Immature natural killer cell (primary cell): ENCODE data around the gene CHCHD6. TPM values are rescaled to one million over a fixed set of nuclear protein-coding genes. Genes with fewer than 3 reads are reported as not detected.

Source experiments
- DNase-seq, 3 donors: peaks; one replicate each; pipeline ENCODE4 v3.0.0; 2022; ENCODE audit warnings: mixed read lengths in 1 of 3
- H3K27ac Mint-ChIP-seq, 6 donors: one replicate each; pipeline ENCODE4 v1.8.0; 2020; ENCODE audit warnings: mixed read lengths in 6 of 6, mild to moderate bottlenecking in 5 of 6, inconsistent platforms in 4 of 6, moderate library complexity in 3 of 6
- H3K27me3 Mint-ChIP-seq, 3 donors: one replicate each; pipeline ENCODE4 v1.8.0; 2020 to 2021; ENCODE audit warnings: low read depth in 3 of 3, mild to moderate bottlenecking in 3 of 3, mixed read lengths in 3 of 3, moderate library complexity in 3 of 3, inconsistent platforms in 1 of 3
- H3K36me3 Mint-ChIP-seq, 3 donors: one replicate each; pipeline ENCODE4 v1.8.0; 2020; ENCODE audit warnings: mixed read lengths in 3 of 3, inconsistent platforms in 2 of 3, mild to moderate bottlenecking in 2 of 3
- H3K4me1 Mint-ChIP-seq, 2 donors: one replicate each; pipeline ENCODE4 v1.8.0; 2020; ENCODE audit warnings: inconsistent platforms in 2 of 2, mild to moderate bottlenecking in 2 of 2, mixed read lengths in 2 of 2, moderate library complexity in 1 of 2
- H3K4me3 Mint-ChIP-seq, 5 donors: one replicate each; pipeline ENCODE4 v1.8.0; 2020; ENCODE audit warnings: mild to moderate bottlenecking in 5 of 5, mixed read lengths in 5 of 5, inconsistent platforms in 3 of 5, moderate library complexity in 3 of 5
- H3K9me3 Mint-ChIP-seq, 6 donors: one replicate each; pipeline ENCODE4 v1.8.0; 2020; ENCODE audit warnings: mild to moderate bottlenecking in 6 of 6, mixed read lengths in 6 of 6, inconsistent platforms in 4 of 6, moderate library complexity in 3 of 6
- polyA plus RNA-seq, 3 donors: library from polyadenylated mRNA; unstranded; fragments of 300-500 nt; fragmentation: Illumina TruSeq; gene quantifications; one replicate each; pipeline ENCODE4 v1.2.3, GENCODE V29; 2021

Gene CHCHD6
- polyA plus RNA-seq, 3 donors from 2014 or later = 9.7 to 12.9 (median 9.7) TPM

DNA sequence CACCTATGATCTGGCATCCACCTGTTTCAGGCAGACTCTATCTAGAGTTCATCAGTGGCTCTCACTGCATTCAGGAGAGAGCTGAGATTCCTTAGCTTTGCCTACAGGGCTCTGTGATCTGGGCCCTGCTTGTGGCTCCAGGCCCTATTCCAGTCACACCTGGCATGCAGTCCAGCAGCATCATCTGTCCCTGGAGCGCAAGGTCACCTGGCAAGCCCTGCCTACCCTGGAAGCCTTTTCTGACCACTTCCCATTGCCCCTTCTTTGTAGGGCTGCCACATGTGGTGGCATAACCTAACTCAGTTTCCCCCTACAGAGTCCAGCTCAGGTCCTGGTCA, 163.8 kb downstream of the CHCHD6 start:
- Mint-ChIP-seq H3K27me3 (peaks cover 3 to 15% (median 10%) of the 10 kb centered on the region in 3 donors), H3K4me1 (peaks cover 8 to 17% of the 10 kb centered on the region in 2 donors), H3K4me3 (no peak overlapping the region), H3K36me3 (peaks cover 5 to 20% (median 7%) of the 10 kb centered on the region in 3 donors), H3K27ac (no peak overlapping the region), H3K9me3 (peaks cover 0 to 10% (median 7%) of the 10 kb centered on the region in 6 donors)
- no peak for DNase-seq

DNA sequence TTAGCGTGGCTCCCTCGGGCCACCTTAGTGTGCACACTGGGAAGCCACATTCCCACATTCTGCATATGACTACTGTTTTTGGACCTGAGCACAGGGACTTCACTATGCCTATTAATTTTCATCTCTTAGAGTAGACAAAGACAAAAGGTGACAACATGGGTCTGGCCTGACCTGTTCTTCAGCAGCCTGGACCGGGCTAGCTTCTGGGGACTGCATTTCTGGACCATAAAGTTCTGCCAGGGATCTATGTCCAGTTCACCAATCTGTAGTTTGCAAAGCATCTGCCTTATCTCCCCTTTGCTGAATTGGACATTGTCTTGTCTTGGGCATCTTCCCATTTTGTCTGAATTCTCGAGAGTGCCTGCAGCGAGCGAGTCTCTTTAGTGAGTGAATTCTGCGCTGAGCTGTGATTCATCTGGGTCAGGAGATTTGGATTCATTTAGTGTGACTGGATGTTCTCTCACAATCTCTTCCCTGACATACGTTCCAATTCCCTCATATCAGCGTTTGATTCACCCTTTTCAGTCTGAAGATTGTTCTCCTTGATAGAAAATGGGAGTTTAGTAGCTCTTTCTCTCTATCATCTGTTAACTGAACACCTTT, 166.7 kb downstream of the CHCHD6 start:
- Mint-ChIP-seq H3K4me3 (no peak overlapping the region), H3K36me3 (peaks cover 15 to 19% (median 15%) of the 10 kb centered on the region in 3 donors), H3K27ac (no peak overlapping the region), H3K4me1 (peaks cover 2 to 8% of the 10 kb centered on the region in 2 donors), H3K27me3 (peaks cover 1 to 6% (median 3%) of the 10 kb centered on the region in 3 donors), H3K9me3 (peaks cover 0 to 1% (median under 1%) of the 10 kb centered on the region in 6 donors)
- no peak for DNase-seq

DNA sequence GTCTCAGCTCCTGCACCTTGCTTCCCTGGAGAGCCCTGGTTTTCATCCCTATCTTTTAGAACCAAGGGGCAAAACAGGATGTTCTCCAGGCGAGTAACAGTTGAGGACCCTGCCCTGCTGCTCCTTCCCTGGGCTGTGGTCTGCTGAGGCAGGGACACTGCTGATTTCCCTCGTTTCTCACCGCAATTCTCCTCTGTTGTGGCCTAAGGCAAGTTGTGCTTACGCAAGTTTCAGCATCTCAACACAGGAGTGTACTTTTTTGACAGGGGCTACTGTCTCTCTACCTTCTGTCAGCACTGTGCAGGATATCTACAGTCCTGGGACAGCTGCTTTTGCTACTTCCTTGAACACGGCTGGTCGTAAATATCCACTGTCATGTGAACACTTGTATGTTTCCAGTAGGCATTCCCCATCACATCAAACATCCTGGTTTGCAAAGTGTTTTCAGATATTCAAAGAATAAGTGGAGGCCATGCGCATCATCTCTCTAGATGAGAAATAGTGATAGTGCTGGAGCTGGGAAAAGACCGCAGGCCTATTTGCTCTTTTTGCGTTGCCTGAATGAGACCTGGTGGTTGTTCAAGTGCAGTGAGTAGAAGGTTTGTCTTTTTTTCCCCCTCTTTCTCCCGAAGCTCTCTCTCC, 168.8 kb downstream of the CHCHD6 start:
- Mint-ChIP-seq H3K27ac (no peak overlapping the region), H3K4me1 (no peaks in the 10 kb centered on the region), H3K36me3 (peaks cover 13 to 15% (median 14%) of the 10 kb centered on the region in 3 donors), H3K9me3 (no peaks in the 10 kb centered on the region), H3K4me3 (no peak overlapping the region), H3K27me3 (peaks cover 2 to 4% (median 3%) of the 10 kb centered on the region in 3 donors)
- DNase-seq = no peak

DNA sequence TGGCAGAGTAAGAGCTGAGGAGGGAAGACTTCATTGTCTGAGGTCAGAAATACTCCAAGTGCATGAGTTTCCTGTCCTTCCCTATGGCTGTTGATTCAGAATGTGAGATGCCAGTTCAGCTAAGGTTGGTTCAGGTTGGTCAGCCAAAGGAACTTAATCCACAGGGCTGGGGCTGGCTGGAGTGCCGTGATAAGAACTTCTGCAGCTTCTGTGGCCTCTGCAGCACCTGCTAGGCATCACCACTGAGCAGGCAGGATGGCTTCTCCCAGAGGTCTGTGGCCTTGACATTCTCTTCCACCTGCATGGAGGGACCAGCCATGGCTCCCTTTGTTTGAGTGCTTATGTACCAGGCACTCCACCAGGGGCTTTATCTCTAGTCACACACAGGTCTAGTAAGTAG, 169.4 kb downstream of the CHCHD6 start:
- Mint-ChIP-seq H3K27ac (no peak overlapping the region), H3K9me3 (no peaks in the 10 kb centered on the region), H3K27me3 (peaks cover 2 to 4% (median 3%) of the 10 kb centered on the region in 3 donors), H3K4me1 (no peaks in the 10 kb centered on the region), H3K36me3 (peaks cover 13 to 15% (median 14%) of the 10 kb centered on the region in 3 donors), H3K4me3 (no peak overlapping the region)
- no peak for DNase-seq

DNA sequence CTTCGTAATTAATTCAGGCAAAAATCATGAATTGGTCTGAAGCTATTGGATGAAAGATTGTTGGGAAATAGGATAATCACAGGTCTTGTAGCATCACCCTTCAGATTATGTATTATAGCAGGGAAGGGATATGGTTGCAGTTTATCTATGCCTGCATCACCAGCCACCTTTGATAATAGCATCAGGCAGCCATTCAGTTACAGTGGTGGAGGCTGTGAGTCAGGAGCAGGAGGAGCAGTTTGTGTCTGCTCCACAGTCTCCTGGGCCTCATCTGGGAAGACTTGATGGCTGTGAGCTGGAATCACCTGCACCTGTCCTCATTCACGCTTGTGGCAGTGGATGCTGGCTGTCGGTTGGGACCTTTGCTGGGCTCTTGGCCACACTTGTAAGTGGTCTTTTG, 174.6 kb downstream of the CHCHD6 start:
- no peak overlapping the region for H3K27ac Mint-ChIP-seq
- peaks cover 0 to 4% (median 2%) of the 10 kb centered on the region in 3 donors for H3K27me3 Mint-ChIP-seq
- peaks cover 4 to 12% (median 7%) of the 10 kb centered on the region in 3 donors for H3K36me3 Mint-ChIP-seq
- H3K4me3 Mint-ChIP-seq = no peak overlapping the region
- DNase-seq = no peak
- H3K4me1 Mint-ChIP-seq = no peaks in the 10 kb centered on the region
- H3K9me3 Mint-ChIP-seq = no peaks in the 10 kb centered on the region

DNA sequence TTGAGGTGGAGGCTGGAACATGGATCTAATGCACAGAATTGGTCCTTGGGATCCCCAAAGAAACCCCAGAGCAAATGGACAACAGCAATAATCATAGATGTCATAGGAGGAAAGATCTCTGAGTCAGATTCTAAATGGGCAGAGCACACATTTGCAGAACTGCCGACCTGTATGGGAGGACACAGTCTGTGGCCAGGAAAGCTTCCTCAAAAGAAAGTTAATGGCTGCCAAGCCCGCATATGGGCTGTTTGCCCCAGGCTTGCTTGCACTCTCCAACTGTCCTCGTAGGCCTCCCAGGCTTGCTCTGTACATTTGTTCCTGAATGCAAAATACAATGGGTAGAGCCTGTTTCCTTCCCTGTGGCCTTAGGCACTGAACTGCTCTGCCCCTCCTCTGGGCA, 176.9 kb downstream of the CHCHD6 start:
- no peak overlapping the region for H3K27ac Mint-ChIP-seq
- no peak overlapping the region for H3K4me3 Mint-ChIP-seq

DNA sequence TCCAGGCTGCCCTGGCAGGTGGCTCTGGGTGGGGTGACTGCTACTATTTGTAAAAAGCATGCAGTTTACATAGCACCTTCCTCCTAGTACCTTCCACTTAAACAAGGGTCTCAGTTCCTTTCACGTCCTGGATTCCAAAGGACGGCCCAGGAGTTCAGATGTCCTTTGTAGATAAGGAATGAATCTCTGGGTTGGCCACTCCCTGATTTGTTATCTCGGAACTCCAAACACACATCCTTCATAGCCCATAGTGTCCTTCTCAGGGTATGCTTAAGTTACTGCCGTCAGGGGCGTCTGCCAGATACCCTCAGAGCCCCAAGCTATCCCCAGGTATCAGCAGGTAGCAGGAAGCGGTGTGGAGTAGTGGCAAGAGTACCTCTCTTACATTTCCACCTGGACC, 177.8 kb downstream of the CHCHD6 start:
- peaks cover 0 to 4% (median 0%) of the 10 kb centered on the region in 3 donors for H3K36me3 Mint-ChIP-seq
- H3K27ac Mint-ChIP-seq = no peak overlapping the region
- DNase-seq = no peak
- no peak overlapping the region for H3K4me3 Mint-ChIP-seq
- H3K9me3 Mint-ChIP-seq = no peaks in the 10 kb centered on the region
- H3K27me3 Mint-ChIP-seq = peaks cover 0 to 4% (median 2%) of the 10 kb centered on the region in 3 donors
- peaks cover 0 to 1% of the 10 kb centered on the region in 2 donors for H3K4me1 Mint-ChIP-seq

More for the DNA sequence above, 176.9 kb downstream of the CHCHD6 start:
- DNase-seq = no peak
- Mint-ChIP-seq H3K4me1 (peaks cover 0 to 1% of the 10 kb centered on the region in 2 donors), H3K27me3 (peaks cover 0 to 2% (median 2%) of the 10 kb centered on the region in 3 donors), H3K9me3 (no peaks in the 10 kb centered on the region), H3K36me3 (peaks cover 0 to 4% (median 0%) of the 10 kb centered on the region in 3 donors)

DNA sequence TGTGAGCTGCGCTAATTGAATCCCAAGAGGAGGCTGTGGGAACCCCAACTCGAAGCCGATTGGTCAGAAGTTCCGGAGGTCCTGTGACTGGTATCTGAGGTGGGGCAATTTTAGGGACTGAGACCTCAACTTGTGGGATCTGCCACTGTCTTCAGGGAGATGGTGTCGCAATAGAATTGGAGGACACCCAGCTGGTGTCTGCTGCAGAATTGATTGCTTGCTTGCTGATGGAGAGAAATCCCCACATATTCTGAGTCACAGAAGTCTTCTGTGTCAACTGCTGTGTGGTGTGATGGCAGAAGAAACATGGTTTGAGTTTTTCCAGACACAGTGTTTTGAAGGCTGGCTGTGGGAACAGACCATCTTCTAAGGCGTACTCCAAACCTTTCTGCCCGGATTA, 179.2 kb downstream of the CHCHD6 start:
- Mint-ChIP-seq H3K27ac (no peak overlapping the region), H3K4me1 (peaks cover 0 to 1% of the 10 kb centered on the region in 2 donors), H3K27me3 (peaks cover 2 to 3% (median 2%) of the 10 kb centered on the region in 3 donors), H3K36me3 (peaks cover 0 to 7% (median 0%) of the 10 kb centered on the region in 3 donors), H3K9me3 (peaks cover 0 to 3% (median 0%) of the 10 kb centered on the region in 6 donors), H3K4me3 (no peak overlapping the region)
- no peak for DNase-seq

DNA sequence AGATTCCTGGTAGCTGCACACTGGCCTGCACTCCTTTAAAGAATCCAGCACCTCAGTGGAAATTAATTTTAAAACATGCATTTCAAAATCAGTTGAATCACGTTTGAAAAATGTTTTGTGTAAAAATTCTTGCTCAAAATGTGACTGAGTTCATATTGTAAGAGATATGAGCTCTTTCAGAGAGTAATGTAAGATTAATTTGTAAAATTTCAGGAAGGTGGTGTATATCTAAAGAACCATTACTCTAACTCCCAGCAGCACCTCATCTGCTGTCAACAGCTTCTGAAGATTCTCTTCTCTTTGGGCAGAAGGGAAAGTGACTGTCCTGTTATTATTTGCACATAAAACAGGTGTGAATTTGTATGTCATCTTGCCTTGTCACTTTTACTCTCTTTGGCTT, 181.4 kb downstream of the CHCHD6 start:
- no peak overlapping the region for H3K4me3 Mint-ChIP-seq
- H3K27ac Mint-ChIP-seq = no peak overlapping the region
- DNase-seq = no peak
- H3K36me3 Mint-ChIP-seq = peaks cover 0 to 8% (median 0%) of the 10 kb centered on the region in 3 donors
- H3K27me3 Mint-ChIP-seq = peaks cover 2 to 6% (median 5%) of the 10 kb centered on the region in 3 donors
- peaks cover 0 to 1% of the 10 kb centered on the region in 2 donors for H3K4me1 Mint-ChIP-seq
- peaks cover 0 to 3% (median 0%) of the 10 kb centered on the region in 6 donors for H3K9me3 Mint-ChIP-seq

DNA sequence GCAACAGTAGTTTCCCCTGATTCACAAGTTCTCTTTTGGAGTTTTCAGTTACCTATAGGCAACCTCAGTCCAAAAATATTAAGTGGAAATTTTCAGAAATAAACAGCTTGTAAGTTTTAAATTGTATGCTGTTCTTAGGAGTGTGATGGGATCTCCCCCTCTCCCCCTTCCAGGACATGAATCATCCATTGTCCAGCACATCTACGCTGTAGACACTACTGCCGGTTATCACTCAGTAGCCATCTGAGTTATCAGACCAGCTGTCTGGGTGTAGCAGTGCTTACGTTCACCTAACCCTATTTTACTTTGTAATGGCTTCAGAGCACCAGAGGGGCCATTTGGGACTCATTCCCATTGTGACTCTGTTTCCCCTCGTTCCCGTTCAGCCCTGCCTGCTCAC, 182.2 kb downstream of the CHCHD6 start:
- Mint-ChIP-seq H3K36me3 (peaks cover 0 to 5% (median 1%) of the 10 kb centered on the region in 3 donors), H3K4me3 (no peak overlapping the region), H3K27ac (no peak overlapping the region), H3K4me1 (peaks cover 0 to 1% of the 10 kb centered on the region in 2 donors), H3K9me3 (peaks cover 0 to 3% (median 0%) of the 10 kb centered on the region in 6 donors), H3K27me3 (peaks cover 3 to 6% (median 5%) of the 10 kb centered on the region in 3 donors)
- DNase-seq = no peak

DNA sequence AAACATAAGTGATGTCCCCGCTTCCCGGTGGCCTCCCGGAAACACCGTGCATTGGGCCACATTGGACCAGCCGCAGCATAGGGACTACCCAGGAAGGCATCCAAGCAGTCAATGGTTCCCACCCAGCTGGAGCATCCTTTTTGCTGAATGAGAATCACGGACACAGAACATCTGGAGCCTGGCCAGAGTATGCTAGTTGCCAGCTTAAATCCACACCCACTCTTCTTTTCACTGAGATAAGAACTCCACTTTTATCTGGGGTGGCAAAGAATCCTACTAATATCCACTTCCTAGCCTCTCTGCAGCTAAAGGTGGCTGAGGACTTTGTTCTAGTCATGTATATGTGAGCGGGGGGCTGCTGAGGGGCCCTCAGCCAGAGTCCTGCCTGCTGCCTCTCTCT, 183.6 kb downstream of the CHCHD6 start:
- DNase-seq = no peak
- Mint-ChIP-seq H3K4me1 (peaks cover 0 to 1% of the 10 kb centered on the region in 2 donors), H3K27ac (no peak overlapping the region), H3K36me3 (peaks cover 4 to 5% (median 5%) of the 10 kb centered on the region in 3 donors), H3K4me3 (no peak overlapping the region), H3K27me3 (peaks cover 2 to 6% (median 5%) of the 10 kb centered on the region in 3 donors), H3K9me3 (peaks cover 0 to 5% (median 0%) of the 10 kb centered on the region in 6 donors)

DNA sequence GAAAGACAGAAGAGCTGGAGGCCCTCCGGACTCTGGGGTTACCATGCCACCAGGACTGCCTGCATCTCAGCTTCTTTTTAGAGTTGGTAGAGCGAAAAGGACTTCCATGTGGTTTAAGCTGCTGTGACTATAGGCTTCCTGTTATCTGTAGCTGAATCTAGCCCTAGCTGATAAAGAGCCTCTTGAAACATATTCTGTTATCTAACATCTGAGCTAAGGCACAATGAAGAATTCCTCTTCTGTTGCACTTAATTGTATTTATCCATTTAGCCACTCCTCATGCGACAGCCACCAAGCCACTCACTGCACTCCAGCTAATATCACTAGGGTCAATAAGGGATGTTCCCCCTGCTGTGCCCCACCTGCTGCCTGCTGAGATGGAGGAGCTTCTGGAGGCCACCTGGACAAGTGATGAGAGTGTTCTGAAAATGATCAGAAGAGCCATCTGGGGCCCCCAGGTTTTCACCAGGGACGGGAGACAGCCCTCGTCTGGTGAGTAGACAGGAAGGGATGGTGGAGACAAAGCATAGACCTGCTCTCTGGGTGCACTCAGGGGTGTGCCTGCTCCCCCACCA, 184.2 kb downstream of the CHCHD6 start:
- H3K4me3 Mint-ChIP-seq = no peak overlapping the region
- peaks cover 0 to 5% (median 0%) of the 10 kb centered on the region in 6 donors for H3K9me3 Mint-ChIP-seq
- no peak overlapping the region for H3K27ac Mint-ChIP-seq
- H3K4me1 Mint-ChIP-seq = peaks cover 0 to 1% of the 10 kb centered on the region in 2 donors
- DNase-seq = no peak
- peaks cover 2 to 8% (median 6%) of the 10 kb centered on the region in 3 donors for H3K27me3 Mint-ChIP-seq
- peaks cover 4 to 8% (median 5%) of the 10 kb centered on the region in 3 donors for H3K36me3 Mint-ChIP-seq

DNA sequence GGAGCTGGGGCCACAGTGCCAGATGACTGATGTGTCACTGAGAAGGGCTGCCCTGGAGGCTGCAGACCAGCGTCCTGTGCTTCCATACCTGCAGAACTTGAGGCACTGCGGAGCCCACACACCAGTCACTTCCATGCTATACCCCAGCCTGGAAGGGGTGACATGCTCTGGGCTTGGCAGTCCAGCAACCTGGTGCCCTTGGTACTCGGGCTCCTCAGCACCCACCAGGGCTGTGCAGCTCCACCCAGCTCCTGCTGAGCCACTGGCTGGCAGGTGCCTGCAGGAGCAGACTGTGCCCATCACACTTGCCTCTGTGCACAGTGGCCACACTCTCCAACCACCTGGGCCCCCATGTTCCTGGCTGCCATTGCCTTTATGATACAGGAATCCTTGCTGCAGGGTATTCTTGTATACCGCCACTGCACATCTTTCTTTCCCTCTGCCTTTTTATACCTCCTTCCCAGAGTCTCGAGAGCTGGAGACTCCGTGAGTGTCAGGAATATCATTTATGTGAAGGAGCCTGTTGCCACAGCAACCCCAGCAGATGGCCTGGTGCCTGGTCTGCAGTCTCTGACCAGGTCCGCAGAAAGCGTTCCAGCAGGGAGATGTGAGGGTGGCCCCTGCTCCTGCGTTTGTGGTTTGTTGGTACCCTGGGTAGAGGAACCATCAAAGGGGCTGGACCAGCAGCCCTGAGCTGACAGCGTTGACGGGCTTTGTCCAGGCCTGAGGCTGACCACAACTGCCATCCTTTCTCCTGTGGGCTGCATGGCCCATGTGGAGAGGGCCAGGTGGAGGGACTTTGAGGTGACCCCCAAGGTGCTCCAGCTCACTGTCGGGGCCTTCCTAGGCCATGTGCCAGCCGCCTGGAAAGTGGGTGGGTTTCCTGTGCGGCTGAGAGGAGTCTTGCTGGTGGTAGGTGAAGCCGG, 185.5 kb downstream of the CHCHD6 start:
- Mint-ChIP-seq H3K27me3 (peaks cover 2 to 8% (median 6%) of the 10 kb centered on the region in 3 donors), H3K36me3 (peaks cover 4 to 10% (median 5%) of the 10 kb centered on the region in 3 donors), H3K4me1 (no peaks in the 10 kb centered on the region), H3K9me3 (peaks cover 0 to 5% (median 0%) of the 10 kb centered on the region in 6 donors), H3K4me3 (no peak overlapping the region), H3K27ac (no peak overlapping the region)
- no peak for DNase-seq
